GM12878 (cell line): ENCODE results near the gene NR6A1. TPM values are rescaled to one million over a fixed set of nuclear protein-coding genes. Genes with fewer than 3 reads are reported as not detected.

ENCODE experiments used
- ATAC-seq: fragments of 200-7000 bp; cut with Tn5 transposase; 3 replicates; pipeline ENCODE4 v1.9.1; 2020; ENCODE audit warnings: mild to moderate bottlenecking, moderate library complexity
- BruUV-seq: library from RNA; stranded (reverse); fragments of 400-500 nt; replicated peaks from 2 replicates; lab custom pipeline; 2021; lab: Mats Ljungman, UMichigan
- CTCF ChIA-PET: fragments of 300-600 bp; sonication (Branson Sonifier 250); formaldehyde crosslinking; extraction: SDS; loops from one replicate; lab custom pipeline; 2021; ENCODE audit warnings: inconsistent platforms; lab: Yijun Ruan, JAX
- POLR2A ChIA-PET: fragments of 350-600 bp; formaldehyde crosslinking; extraction: SDS; loops from one replicate; lab custom pipeline; 2021; ENCODE audit warnings: inconsistent platforms; lab: Charles Lee
- RAD21 ChIA-PET: fragments of 300-600 bp; sonication (Branson Sonifier 250); formaldehyde crosslinking; loops from one replicate; lab custom pipeline; 2023; ENCODE audit warnings: antibody characterized with exemption; ENCODE audit not compliant: unreplicated experiment; lab: Charles Lee
- SMC1A ChIA-PET: fragments of 300-600 bp; sonication (Branson Sonifier 250); formaldehyde crosslinking; loops from one replicate; lab custom pipeline; 2023; ENCODE audit not compliant: unreplicated experiment, uncharacterized antibody; lab: Charles Lee
- DNase-seq: peaks from one replicate; pipeline ENCODE4 v3.0.0-alpha.2; 2011; ENCODE audit warnings: low read depth, low spot score
- FAIRE-seq: peaks from 3 replicates; lab custom pipeline; 2011; peaks lifted over from hg19 to GRCh38; lab: Jason Lieb, UNC
- H2AFZ ChIP-seq: 2 replicates; pipeline ENCODE4 v1.6.0; 2011; ENCODE audit warnings: low read depth, low read length, control low read depth; ENCODE audit not compliant: control insufficient read depth
- H3K27ac ChIP-seq: 2 replicates; pipeline ENCODE4 v1.5.1; 2011; ENCODE audit warnings: control low read depth; ENCODE audit not compliant: control insufficient read depth, insufficient read depth
- H3K27me3 ChIP-seq, 2 experiments: replicated peaks in 1 of 2; 2 replicates each; pipeline versions ENCODE4 v1.6.0 to v1.6.1; 2011; ENCODE audit warnings: low read length in 1 of 2; ENCODE audit not compliant: control insufficient read depth in 2 of 2, insufficient read depth in 2 of 2
- H3K36me3 ChIP-seq, 2 experiments: 2 replicates each; pipeline ENCODE4 v1.5.1; 2011; ENCODE audit warnings: low read length in 1 of 2; ENCODE audit not compliant: control insufficient read depth in 2 of 2, insufficient read depth in 2 of 2
- H3K4me1 ChIP-seq: 2 replicates; pipeline ENCODE4 v1.6.1; 2011; ENCODE audit warnings: mild to moderate bottlenecking, low read length, moderate library complexity, mixed read lengths; ENCODE audit not compliant: control insufficient read depth, insufficient read depth
- H3K4me2 ChIP-seq: 2 replicates; pipeline ENCODE4 v1.6.0; 2011; ENCODE audit warnings: control low read depth; ENCODE audit not compliant: control insufficient read depth, insufficient read depth
- H3K4me3 ChIP-seq: fragments of 200-600 bp; sonication (generic); 2 replicates; pipeline ENCODE4 v1.5.1; 2016
- H3K79me2 ChIP-seq: 2 replicates; pipeline ENCODE4 v1.6.0; 2011; ENCODE audit warnings: low read length; ENCODE audit not compliant: control insufficient read depth, insufficient read depth
- H3K9ac ChIP-seq: 2 replicates; pipeline ENCODE4 v1.8.0; 2011; ENCODE audit warnings: low read length, control low read depth, mixed read lengths; ENCODE audit not compliant: control insufficient read depth, insufficient read depth
- H3K9me3 ChIP-seq: replicated peaks from 3 replicates; pipeline ENCODE4 v1.5.1; 2011; ENCODE audit warnings: mild to moderate bottlenecking, low read length; ENCODE audit not compliant: control insufficient read depth, insufficient read depth
- H4K20me1 ChIP-seq: 2 replicates; pipeline ENCODE4 v1.6.0; 2011; ENCODE audit not compliant: control insufficient read depth, insufficient read depth
- ASH2L ChIP-seq: fragments of 300-600, 200-600 bp; sonication (generic); IDR thresholded peaks from 2 replicates; pipeline ENCODE4 v1.6.1; 2017; ENCODE audit warnings: low read depth, mild to moderate bottlenecking, borderline replicate concordance
- ATF7 ChIP-seq: fragments of 450-650 bp; IDR thresholded peaks from 2 replicates; pipeline ENCODE4 v1.6.1; 2016; ENCODE audit warnings: low read depth, mild to moderate bottlenecking
- BCL11A ChIP-seq: IDR thresholded peaks from 2 replicates; pipeline ENCODE4 v1.6.1; 2011; ENCODE audit warnings: low read depth, low read length
- CEBPB ChIP-seq, 2 experiments: fragments of 150-350 bp in 1 of 2; IDR thresholded peaks; 2 replicates each; pipeline ENCODE4 v1.6.1; 2012 to 2014; ENCODE audit warnings: low read depth in 2 of 2, low read length in 2 of 2, borderline replicate concordance in 1 of 2, inconsistent platforms in 1 of 2
- CREB1 ChIP-seq: IDR thresholded peaks from 2 replicates; pipeline ENCODE4 v1.6.1; 2012; ENCODE audit warnings: low read depth, mild to moderate bottlenecking, inconsistent platforms
- MTA3 ChIP-seq: IDR thresholded peaks from 2 replicates; pipeline ENCODE4 v1.6.1; 2012; ENCODE audit warnings: low read length, inconsistent platforms, borderline replicate concordance
- MXI1 ChIP-seq: fragments of 150-350 bp; IDR thresholded peaks from 2 replicates; pipeline ENCODE4 v1.6.1; 2011; ENCODE audit warnings: low read depth, mild to moderate bottlenecking, inconsistent platforms, low read length, improper control_type of control experiment
- NR2C1 ChIP-seq: fragments of 450-650 bp; IDR thresholded peaks from 2 replicates; pipeline ENCODE4 v1.6.1; 2017; ENCODE audit warnings: antibody characterized with exemption, mild to moderate bottlenecking, moderate library complexity
- RAD51 ChIP-seq: fragments of 450-650 bp; IDR thresholded peaks from 2 replicates; pipeline ENCODE4 v1.6.1; 2016; ENCODE audit warnings: moderate library complexity, mild to moderate bottlenecking, inconsistent platforms
- WGBS: methylation state at CpG from one replicate; pipeline ENCODE4 v1.1.6; 2016; ENCODE audit warnings: low lambda C conversion rate; ENCODE audit not compliant: insufficient replicate concordance, insufficient coverage; ENCODE audit errors: missing lambda C conversion rate; 5-methylcytosine and 5-hydroxymethylcytosine counted together
- in situ Hi-C: fragments of 300-500 bp; cut with MboI; formaldehyde crosslinking; loops from 9 replicates; pipeline ENCODE4 v1.14.3; 2018; ENCODE audit warnings: mixed read lengths
- intact Hi-C: fragments of 100-400 bp; cut with micrococcal nuclease; formaldehyde crosslinking; loops from one replicate; pipeline ENCODE4 v1.14.2; 2022; ENCODE audit not compliant: unreplicated experiment
- polyA plus RNA-seq, 11 experiments: library from polyadenylated mRNA; depleted of rRNA in 4 of 11; unstranded in 6 of 11; stranded (reverse) in 5 of 11; fragments of >200 nt; fragmentation: Nextera tagmentation in 4 of 11; fragmentation: Illumina TruSeq in 1 of 11; extraction: Ambion mirVana in 4 of 11; extraction: Trizol in 1 of 11; gene quantifications; 1 replicate in 1 of 11; 2 replicates in 10 of 11; pipeline versions ENCODE4 v1.2.1 to v1.2.3, GENCODE V29; 2011 to 2016; ENCODE audit warnings: inconsistent platforms in 2 of 11, missing spikeins in 2 of 11, low read depth in 1 of 11
- total RNA-seq, 4 experiments: library from RNA; depleted of rRNA in 3 of 4; stranded (reverse); fragments of >200 nt in 3 of 4; fragmentation: Illumina TruSeq in 1 of 4; extraction: Trizol in 1 of 4; gene quantifications; 2 replicates each; pipeline versions ENCODE4 v1.2.1 to v1.2.3, GENCODE V29; 2013 to 2021
- TF ChIP-seq, protein P1 (sequence below): IDR thresholded peaks from 2 replicates; pipeline ENCODE4 v1.6.1; 2012; ENCODE audit warnings: low read depth, low read length, improper control_type of control experiment
- TF ChIP-seq, protein P2 (sequence below): fragments of 450-650 bp; IDR thresholded peaks from 2 replicates; pipeline ENCODE4 v1.6.1; 2017; ENCODE audit warnings: borderline replicate concordance
- TF ChIP-seq, protein P3 (sequence below): fragments of 450-650 bp; IDR thresholded peaks from 2 replicates; pipeline ENCODE4 v1.6.1; 2017; ENCODE audit warnings: mild to moderate bottlenecking

The NR6A1 gene
- total and polyA plus RNA-seq, 10 of the 15 experiments (the other 5 are each of a cell fraction or from before 2014, with no cell fraction given): 1.2 to 9.2 (median 4.6) TPM

DNA sequence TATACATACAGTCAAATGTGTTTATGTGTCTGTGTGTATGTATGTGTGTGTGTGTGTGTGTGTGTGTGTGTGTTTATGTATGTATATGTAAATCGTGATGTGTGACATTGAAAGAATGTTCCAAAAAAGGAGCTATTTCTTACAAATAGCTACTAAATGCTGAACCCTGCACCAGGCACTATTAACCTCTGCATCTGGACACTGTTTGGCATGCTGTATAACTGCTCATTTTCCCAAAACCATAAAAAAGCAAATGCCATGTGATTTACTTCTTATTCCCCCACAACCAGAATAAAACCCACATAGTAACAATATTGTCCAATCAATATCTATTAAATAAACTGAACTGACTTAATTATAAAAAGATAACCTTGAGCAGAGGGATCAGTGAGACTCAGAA lies 91.1 kb downstream of the NR6A1 start:
- no peak overlapping the region for H3K4me2 ChIP-seq
- H2AFZ ChIP-seq: no peak overlapping the region
- ATAC-seq: no peak
- peaks cover 1 to 9% of the 10 kb centered on the region in 2 experiments; a peak in 3 of 4 replicates for H3K36me3 ChIP-seq
- H3K4me3 ChIP-seq: no peak overlapping the region
- no peaks in the 10 kb centered on the region for H3K4me1 ChIP-seq
- no peaks in the 10 kb centered on the region for H3K27me3 ChIP-seq
- FAIRE-seq: no peak
- H3K9me3 ChIP-seq: no peaks in the 10 kb centered on the region
- no peak overlapping the region for H3K9ac ChIP-seq
- SMC1A ChIA-PET: interaction anchor here (0.9 to 4.5 kb wide), 7 partner anchors 13 to 84 kb away, joined by 3 to 25 read pairs (median 4); no protein-coding TSS in a partner anchor
- no peak for TF ChIP-seq ATF7
- no peak for TF ChIP-seq MXI1
- TF ChIP-seq, protein P1, sequence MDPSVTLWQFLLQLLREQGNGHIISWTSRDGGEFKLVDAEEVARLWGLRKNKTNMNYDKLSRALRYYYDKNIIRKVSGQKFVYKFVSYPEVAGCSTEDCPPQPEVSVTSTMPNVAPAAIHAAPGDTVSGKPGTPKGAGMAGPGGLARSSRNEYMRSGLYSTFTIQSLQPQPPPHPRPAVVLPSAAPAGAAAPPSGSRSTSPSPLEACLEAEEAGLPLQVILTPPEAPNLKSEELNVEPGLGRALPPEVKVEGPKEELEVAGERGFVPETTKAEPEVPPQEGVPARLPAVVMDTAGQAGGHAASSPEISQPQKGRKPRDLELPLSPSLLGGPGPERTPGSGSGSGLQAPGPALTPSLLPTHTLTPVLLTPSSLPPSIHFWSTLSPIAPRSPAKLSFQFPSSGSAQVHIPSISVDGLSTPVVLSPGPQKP: no peak
- TF ChIP-seq CEBPB (IDR thresholded peaks at IDR 0.05; ENCODE audit: borderline replicate concordance in 1 of 2, low read depth in 2 of 2, low read length in 2 of 2): no peak
- TF ChIP-seq, all 136 proteins: peak for 0
- POLR2A ChIA-PET: interaction anchor here (6.0 kb wide), 1 partner anchor 20 kb away, joined by 35 read pairs; no protein-coding TSS in a partner anchor
- no peaks in the 10 kb centered on the region for H4K20me1 ChIP-seq
- in situ Hi-C loops: no loop called here
- H3K27ac ChIP-seq: no peak overlapping the region
- peaks cover 3% of the 10 kb centered on the region for H3K79me2 ChIP-seq
- RAD21 ChIA-PET: interaction anchor here (0.6 to 1.5 kb wide), 2 partner anchors 63 to 173 kb away, joined by 3 to 4 read pairs; partner anchors contain the start of gene WDR38
- intact Hi-C loops: no loop called here
- no TSS peak for BruUV-seq
- DNase-seq: no peak
- WGBS: 7% methylated on average over 1 of the region's 1 CpG
- CTCF ChIA-PET: interaction anchor here (1.4 to 1.8 kb wide), 4 partner anchors 19 to 63 kb away, joined by 3 to 7 read pairs (median 5); no protein-coding TSS in a partner anchor

DNA sequence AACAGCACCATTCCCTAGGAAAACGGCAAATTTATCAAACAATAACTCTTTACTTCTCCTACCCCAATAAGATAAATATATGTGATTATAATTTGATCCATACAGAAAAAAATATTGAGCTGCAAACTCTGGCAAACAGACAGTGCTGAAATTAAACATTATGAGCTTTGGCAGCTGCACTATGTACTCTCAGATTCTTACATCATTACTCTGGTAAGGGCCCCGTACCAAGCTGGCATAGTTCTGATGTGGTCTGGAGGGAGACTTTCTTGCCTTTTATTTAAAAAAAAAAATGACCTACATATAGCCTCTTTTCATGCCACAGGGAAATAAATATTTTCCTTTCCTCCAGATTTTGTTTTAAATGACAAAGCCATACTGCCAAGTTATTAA lies 95.0 kb downstream of the NR6A1 start:
- in situ Hi-C loops (no loop called here), intact Hi-C loops (no loop called here)
- BruUV-seq: no TSS peak
- Histone ChIP-seq H3K36me3 (peaks cover 0 to 3% of the 10 kb centered on the region in 2 experiments; a peak in 2 of 4 replicates), H3K27ac (no peak overlapping the region), H3K4me3 (no peak overlapping the region), H3K27me3 (no peaks in the 10 kb centered on the region), H3K4me2 (no peak overlapping the region), H4K20me1 (no peaks in the 10 kb centered on the region), H3K9ac (no peak overlapping the region), H3K79me2 (peaks cover 18% of the 10 kb centered on the region), H3K9me3 (no peaks in the 10 kb centered on the region; the same call in 2 of the 3 replicates), H2AFZ (no peak overlapping the region), H3K4me1 (peaks cover 5% of the 10 kb centered on the region; the same call in 1 of the 2 replicates)
- 98% methylated on average over 2 of the region's 2 CpGs for WGBS
- ATAC-seq: no peak
- CTCF ChIA-PET: interaction anchor here (0.7 to 3.4 kb wide), 6 partner anchors 7 to 59 kb away, joined by 3 to 19 read pairs (median 6); no protein-coding TSS in a partner anchor
- POLR2A ChIA-PET: interaction anchor here (6.0 kb wide), 1 partner anchor 16 kb away, joined by 35 read pairs; no protein-coding TSS in a partner anchor
- SMC1A ChIA-PET: interaction anchor here (0.9 to 2.9 kb wide), 6 partner anchors 12 to 58 kb away, joined by 3 to 22 read pairs (median 7); no protein-coding TSS in a partner anchor
- RAD21 ChIA-PET: interaction anchor here (3.8 kb wide), 1 partner anchor 58 kb away, joined by 22 read pairs; no protein-coding TSS in a partner anchor
- no peak for DNase-seq
- no peak for FAIRE-seq
- no peak for TF ChIP-seq MTA3
- no peak for TF ChIP-seq NR2C1
- no peak for TF ChIP-seq CREB1
- TF ChIP-seq, protein P2, sequence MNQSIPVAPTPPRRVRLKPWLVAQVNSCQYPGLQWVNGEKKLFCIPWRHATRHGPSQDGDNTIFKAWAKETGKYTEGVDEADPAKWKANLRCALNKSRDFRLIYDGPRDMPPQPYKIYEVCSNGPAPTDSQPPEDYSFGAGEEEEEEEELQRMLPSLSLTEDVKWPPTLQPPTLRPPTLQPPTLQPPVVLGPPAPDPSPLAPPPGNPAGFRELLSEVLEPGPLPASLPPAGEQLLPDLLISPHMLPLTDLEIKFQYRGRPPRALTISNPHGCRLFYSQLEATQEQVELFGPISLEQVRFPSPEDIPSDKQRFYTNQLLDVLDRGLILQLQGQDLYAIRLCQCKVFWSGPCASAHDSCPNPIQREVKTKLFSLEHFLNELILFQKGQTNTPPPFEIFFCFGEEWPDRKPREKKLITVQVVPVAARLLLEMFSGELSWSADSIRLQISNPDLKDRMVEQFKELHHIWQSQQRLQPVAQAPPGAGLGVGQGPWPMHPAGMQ: no peak
- TF ChIP-seq BCL11A: no peak
- TF ChIP-seq, protein P3, sequence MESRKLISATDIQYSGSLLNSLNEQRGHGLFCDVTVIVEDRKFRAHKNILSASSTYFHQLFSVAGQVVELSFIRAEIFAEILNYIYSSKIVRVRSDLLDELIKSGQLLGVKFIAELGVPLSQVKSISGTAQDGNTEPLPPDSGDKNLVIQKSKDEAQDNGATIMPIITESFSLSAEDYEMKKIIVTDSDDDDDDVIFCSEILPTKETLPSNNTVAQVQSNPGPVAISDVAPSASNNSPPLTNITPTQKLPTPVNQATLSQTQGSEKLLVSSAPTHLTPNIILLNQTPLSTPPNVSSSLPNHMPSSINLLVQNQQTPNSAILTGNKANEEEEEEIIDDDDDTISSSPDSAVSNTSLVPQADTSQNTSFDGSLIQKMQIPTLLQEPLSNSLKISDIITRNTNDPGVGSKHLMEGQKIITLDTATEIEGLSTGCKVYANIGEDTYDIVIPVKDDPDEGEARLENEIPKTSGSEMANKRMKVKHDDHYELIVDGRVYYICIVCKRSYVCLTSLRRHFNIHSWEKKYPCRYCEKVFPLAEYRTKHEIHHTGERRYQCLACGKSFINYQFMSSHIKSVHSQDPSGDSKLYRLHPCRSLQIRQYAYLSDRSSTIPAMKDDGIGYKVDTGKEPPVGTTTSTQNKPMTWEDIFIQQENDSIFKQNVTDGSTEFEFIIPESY: no peak
- TF ChIP-seq ASH2L: no peak
- no peak for TF ChIP-seq RAD51
